ENCODE data around the gene FGD4. TPM values are rescaled to one million over a fixed set of nuclear protein-coding genes. Genes with fewer than 3 reads are reported as not detected.
A peak's percentile ranks its signal among the peaks of the same experiment; 100 is the strongest.
"Not testable (repeated sequence)": the region's sequence is repeated elsewhere in the genome, so short reads cannot be mapped to it uniquely, and the experiment has no call there.

The FGD4 gene
- total and polyA plus RNA-seq, 2 of the 4 experiments (the other 2 are of a cell fraction): 2.1 to 8.8 TPM

DNA sequence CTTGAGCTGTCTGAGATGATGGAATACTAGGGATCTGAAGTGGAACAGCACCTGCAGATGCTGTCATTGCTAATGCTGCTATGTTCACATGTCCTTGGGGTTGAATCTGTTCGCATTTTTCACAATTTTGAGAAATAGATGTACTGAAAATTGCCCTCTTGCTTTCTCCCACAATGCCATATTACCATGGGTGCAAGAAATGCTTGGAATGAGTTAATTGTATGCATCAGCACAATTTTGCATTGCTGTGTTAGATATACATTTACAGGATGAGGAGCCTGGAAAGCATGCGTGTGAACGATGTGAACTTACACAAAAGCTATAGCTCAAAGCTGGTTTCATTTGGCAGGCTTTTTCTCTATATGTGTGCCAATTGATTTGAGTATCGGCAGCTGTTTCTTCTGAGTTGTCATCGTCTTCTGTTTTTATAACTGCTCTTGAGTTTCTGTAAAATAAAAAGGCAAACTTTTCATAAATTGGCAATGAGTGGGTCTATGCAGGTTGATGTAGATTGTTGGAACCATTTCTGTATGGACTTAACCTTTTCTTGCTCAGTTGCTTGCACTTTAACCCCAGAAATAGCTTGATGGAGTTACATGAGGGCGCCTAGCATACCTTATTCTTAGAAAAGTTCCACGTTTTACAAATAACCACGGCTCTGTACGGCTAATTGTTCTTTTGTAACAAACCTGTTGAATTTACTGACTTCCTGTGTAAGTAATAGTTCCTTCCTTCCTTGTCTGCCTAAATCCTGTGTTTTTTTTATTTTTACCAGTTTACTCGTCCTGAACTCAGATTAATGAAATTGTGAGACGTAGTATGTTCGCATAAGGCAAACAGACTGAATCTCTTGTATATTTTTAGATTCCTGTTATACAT is 105.9 kb downstream of the FGD4 start:
- BruUV-seq (replicated peaks): no TSS peak
- dilution Hi-C loops (cut with HindIII; ENCODE audit: low sequenced_read_pairs, unreplicated experiment) (no loop called here), intact Hi-C loops (cut with micrococcal nuclease) (no loop called here), in situ Hi-C loops (cut with MboI; ENCODE audit: low sequenced_read_pairs) (no loop called here)
- Histone ChIP-seq H4K8ac (ENCODE audit: low read depth in 2 of 2, low read length in 2 of 2) (no peak overlapping the region), H3K56ac (ENCODE audit: extremely low read depth, insufficient read depth, low read length) (no peak overlapping the region), H3K4ac (ENCODE audit: low read depth, low read length) (no peak overlapping the region), H2BK120ac (ENCODE audit: low read depth, low read length) (no peak overlapping the region), H3K4me3 (ENCODE audit: insufficient read depth, low read depth, low read length) (no peak overlapping the region), H3K27ac (ENCODE audit: insufficient read depth, low read length) (no peak overlapping the region), H2BK5ac (ENCODE audit: low read depth, low read length, poor library complexity, severe bottlenecking) (no peak overlapping the region), H3K9ac (ENCODE audit: low read depth, low read length) (no peak overlapping the region), H3K23ac (ENCODE audit: low read depth, low read length) (no peak overlapping the region), H3K9me3 (ENCODE audit: control insufficient read depth, insufficient read depth, low read length) (no peaks in the 10 kb centered on the region), H2AK5ac (ENCODE audit: low read depth, low read length) (no peak overlapping the region), H3K36me3 (ENCODE audit: control insufficient read depth, insufficient read depth, low read length) (no peaks in the 10 kb centered on the region), H3K14ac (replicated peaks; ENCODE audit: low read depth, low read length) (no peak overlapping the region), H2AK9ac (replicated peaks; ENCODE audit: low read depth, low read length, poor library complexity) (no peak overlapping the region), H2BK15ac (ENCODE audit: low read depth, low read length) (no peak overlapping the region), H3K27me3 (ENCODE audit: control insufficient read depth, insufficient read depth, low read length) (peaks cover 4% of the 10 kb centered on the region; the same call in 1 of the 2 replicates), H2BK20ac (ENCODE audit: low read depth, low read length) (no peak overlapping the region), H4K20me1 (ENCODE audit: insufficient read depth, low read length) (no peaks in the 10 kb centered on the region), H3K4me1 (ENCODE audit: control insufficient read depth, insufficient read depth, low read length) (peaks cover 6% of the 10 kb centered on the region; the same call in 1 of the 2 replicates), H4K5ac (ENCODE audit: low read depth, low read length) (no peak overlapping the region), H3K9me1 (ENCODE audit: insufficient read depth, low read length) (no peaks in the 10 kb centered on the region; the same call in 1 of the 2 replicates), H4K91ac (ENCODE audit: insufficient read depth, low read depth, low read length) (no peak overlapping the region), H3K4me2 (ENCODE audit: low read depth, low read length) (peak overlapping the region; percentile 48; the same call in 1 of the 2 replicates), H3K18ac (ENCODE audit: low read depth, low read length) (no peak overlapping the region), H2AFZ (replicated peaks; ENCODE audit: low read length, poor library complexity) (no peak overlapping the region), H3K79me1 (ENCODE audit: low read depth in 1 of 2, low read length in 2 of 2) (no peaks in the 10 kb centered on the region)
- WGBS, 2 experiments (ENCODE audit: extremely low coverage in 2 of 2, insufficient read length in 1 of 2): 8% methylated on average over 2 of the region's 12 CpGs; no CpG with 5 or more reads in 1 of the 2 experiments
- ChIA-PET POLR2A (ENCODE audit: unreplicated experiment) (no interaction called here), CTCF (no interaction called here)
- peak; percentile 5 for DNase-seq
- no peak for ATAC-seq (ENCODE audit: low read depth)
- TF ChIP-seq MAFK (IDR thresholded peaks at IDR 0.05; ENCODE audit: low read depth, low read length) (peak; percentile 62), RAD21 (IDR thresholded peaks at IDR 0.05; ENCODE audit: low read length) (no peak)

DNA sequence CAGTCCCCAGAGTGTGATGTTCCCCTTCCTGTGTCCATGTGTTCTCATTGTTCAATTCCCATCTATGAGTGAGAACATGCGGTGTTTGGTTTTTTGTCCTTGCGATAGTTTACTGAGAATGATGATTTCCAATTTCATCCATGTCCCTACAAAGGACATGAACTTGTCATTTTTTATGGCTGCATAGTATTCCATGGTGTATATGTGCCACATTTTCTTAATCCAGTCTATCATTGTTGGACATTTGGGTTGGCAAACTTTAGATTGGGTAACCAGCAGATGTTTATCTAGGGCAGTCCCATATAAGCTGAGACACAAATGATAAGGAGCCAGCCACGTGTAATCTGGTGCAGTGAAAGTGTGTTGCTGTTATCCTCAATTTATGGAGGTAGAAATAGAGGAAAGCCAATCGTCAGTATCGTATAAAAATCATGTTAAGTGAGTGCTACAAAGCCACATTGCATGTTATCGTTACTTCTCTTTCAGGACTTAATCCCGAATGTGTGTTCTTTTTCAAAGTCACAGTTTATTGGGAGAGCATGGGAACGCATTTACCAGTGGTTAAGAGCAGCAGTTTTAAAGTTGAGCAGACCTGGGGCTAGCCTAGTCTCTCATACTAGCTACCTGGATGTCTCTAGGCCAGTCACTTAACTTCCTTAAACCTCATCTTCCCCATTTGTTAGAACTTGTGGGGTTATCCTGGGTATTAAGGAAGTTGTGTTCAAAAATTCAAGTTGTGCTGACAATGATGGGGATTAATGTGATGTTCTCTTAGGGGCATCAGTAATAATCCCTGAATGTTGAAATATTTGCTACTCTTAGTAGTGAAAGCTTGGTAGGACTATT is 108.0 kb downstream of the FGD4 start:
- H2AK5ac ChIP-seq (ENCODE audit: low read depth, low read length); H3K9ac ChIP-seq (ENCODE audit: low read depth, low read length); dilution Hi-C loops (cut with HindIII; ENCODE audit: low sequenced_read_pairs, unreplicated experiment); H3K27me3 ChIP-seq (ENCODE audit: control insufficient read depth, insufficient read depth, low read length); H3K9me1 ChIP-seq (ENCODE audit: insufficient read depth, low read length); H2AFZ ChIP-seq (replicated peaks; ENCODE audit: low read length, poor library complexity); DNase-seq; H2BK5ac ChIP-seq (ENCODE audit: low read depth, low read length, poor library complexity, severe bottlenecking); H3K4me3 ChIP-seq (ENCODE audit: insufficient read depth, low read depth, low read length); H2BK120ac ChIP-seq (ENCODE audit: low read depth, low read length); intact Hi-C loops (cut with micrococcal nuclease); H4K8ac ChIP-seq (ENCODE audit: low read depth in 2 of 2, low read length in 2 of 2); H3K4ac ChIP-seq (ENCODE audit: low read depth, low read length); H3K18ac ChIP-seq (ENCODE audit: low read depth, low read length); H3K4me2 ChIP-seq (ENCODE audit: low read depth, low read length); H3K56ac ChIP-seq (ENCODE audit: extremely low read depth, insufficient read depth, low read length); H4K5ac ChIP-seq (ENCODE audit: low read depth, low read length); ATAC-seq (ENCODE audit: low read depth); H2BK15ac ChIP-seq (ENCODE audit: low read depth, low read length); H3K23ac ChIP-seq (ENCODE audit: low read depth, low read length); H3K4me1 ChIP-seq (ENCODE audit: control insufficient read depth, insufficient read depth, low read length); in situ Hi-C loops (cut with MboI; ENCODE audit: low sequenced_read_pairs); H3K9me3 ChIP-seq (ENCODE audit: control insufficient read depth, insufficient read depth, low read length); BruUV-seq (replicated peaks); H3K27ac ChIP-seq (ENCODE audit: insufficient read depth, low read length); H2AK9ac ChIP-seq (replicated peaks; ENCODE audit: low read depth, low read length, poor library complexity); H3K79me1 ChIP-seq (ENCODE audit: low read depth in 1 of 2, low read length in 2 of 2); H3K36me3 ChIP-seq (ENCODE audit: control insufficient read depth, insufficient read depth, low read length); H3K14ac ChIP-seq (replicated peaks; ENCODE audit: low read depth, low read length); H4K91ac ChIP-seq (ENCODE audit: insufficient read depth, low read depth, low read length); H2BK20ac ChIP-seq (ENCODE audit: low read depth, low read length); POLR2A ChIA-PET (ENCODE audit: unreplicated experiment); H4K20me1 ChIP-seq (ENCODE audit: insufficient read depth, low read length): not testable (repeated sequence)
- CTCF ChIA-PET: interaction anchor here (1.0 kb wide), 2 partner anchors 24 to 151 kb away, joined by 4 to 9 read pairs; no protein-coding TSS in a partner anchor
- WGBS, 2 experiments (ENCODE audit: extremely low coverage in 2 of 2, insufficient read length in 1 of 2): 71% methylated on average over 1 of the region's 8 CpGs; no CpG with 5 or more reads in 1 of the 2 experiments

Data from IMR-90 (cell line).